HG03558 (cell line): Measurements from ENCODE around the gene EYA3.

Source experiments
- ATAC-seq: cut with Tn5 transposase; IDR thresholded peaks from one replicate; pipeline ENCODE4 v1.9.1; 2021; ENCODE audit warnings: moderate number of reproducible peaks; ENCODE audit not compliant: unreplicated experiment; ENCODE audit errors: extremely low read depth

Gene EYA3

GRCh38 chr1:27974417-27974781, 114.0 kb downstream of the EYA3 start:
- no peak for ATAC-seq

GRCh38 chr1:27973771-27974416, 114.5 kb downstream of the EYA3 start:
- no peak for ATAC-seq

GRCh38 chr1:27972141-27972540, 116.3 kb downstream of the EYA3 start:
- ATAC-seq, result no peak

GRCh38 chr1:27971674-27972073, 116.7 kb downstream of the EYA3 start:
- ATAC-seq, result no peak

GRCh38 chr1:27970401-27970800, 118.0 kb downstream of the EYA3 start:
- no peak for ATAC-seq

- ATAC-seq, result no peak
Observed at GRCh38 chr1:27968692-27969091, 119.7 kb downstream of the EYA3 start.

- no peak for ATAC-seq
Observed at GRCh38 chr1:27967884-27968466, 120.4 kb downstream of the EYA3 start.

GRCh38 chr1:27967106-27967883, 121.1 kb downstream of the EYA3 start:
- ATAC-seq, result no peak

- ATAC-seq, result no peak
Observed at GRCh38 chr1:27966402-27967105, 121.9 kb downstream of the EYA3 start.

GRCh38 chr1:27963393-27963792, 125.0 kb downstream of the EYA3 start:
- ATAC-seq, result no peak

- no peak for ATAC-seq
Observed at GRCh38 chr1:27961646-27962221, 126.7 kb downstream of the EYA3 start.

- no peak for ATAC-seq
Observed at GRCh38 chr1:27960762-27961645, 127.4 kb downstream of the EYA3 start.

- no peak for ATAC-seq
Observed at GRCh38 chr1:27959792-27960603, 128.4 kb downstream of the EYA3 start, which contains the start of gene XKR8. Gene XKR8 (plus strand): TSS chr1:27959973. CDS start chr1:27960070, 97 bp downstream.

- ATAC-seq, result no peak
Observed at GRCh38 chr1:27958513-27958912, 129.9 kb downstream of the EYA3 start.

GRCh38 chr1:27957655-27958054, 130.8 kb downstream of the EYA3 start:
- no peak for ATAC-seq

GRCh38 chr1:27956761-27957160, 131.6 kb downstream of the EYA3 start:
- ATAC-seq, result no peak

- ATAC-seq, result no peak
Observed at GRCh38 chr1:27955076-27955475, 133.3 kb downstream of the EYA3 start.

GRCh38 chr1:27954186-27954585, 134.2 kb downstream of the EYA3 start:
- no peak for ATAC-seq

- ATAC-seq, result no peak
Observed at GRCh38 chr1:27952147-27952546, 136.3 kb downstream of the EYA3 start.
